CD4-positive, CD25-positive, alpha-beta regulatory T cell (primary cell): ENCODE data around the gene SGSH. TPM values are rescaled to one million over a fixed set of nuclear protein-coding genes. Genes with fewer than 3 reads are reported as not detected.

Experiments used
- ATAC-seq, 2 donors: fragments of 150-1000 bp; cut with Tn5 transposase; one replicate each; pipeline ENCODE4 v1.10.0; 2021; ENCODE audit warnings: low read depth in 2 of 2, moderate number of reproducible peaks in 2 of 2, moderate library complexity in 1 of 2
- DNase-seq, 3 donors: peaks; one replicate each; pipeline versions ENCODE4 v3.0.0 to v3.0.0-alpha.2; 2012 to 2022; ENCODE audit warnings: mixed read lengths in 1 of 3
- H3K27ac ChIP-seq: one replicate; pipeline ENCODE4 v1.7.0; 2013; ENCODE audit warnings: mild to moderate bottlenecking, low read length; ENCODE audit not compliant: insufficient read depth, poor library complexity, severe bottlenecking
- H3K27me3 ChIP-seq: one replicate; pipeline ENCODE4 v1.7.0; 2013; ENCODE audit warnings: low read length; ENCODE audit not compliant: control insufficient read depth, insufficient read depth
- H3K36me3 ChIP-seq: one replicate; pipeline ENCODE4 v1.7.0; 2013; ENCODE audit warnings: mild to moderate bottlenecking, low read length, moderate library complexity; ENCODE audit not compliant: control insufficient read depth, insufficient read depth
- H3K4me1 ChIP-seq: 2 replicates; pipeline ENCODE4 v1.7.0; 2013; ENCODE audit warnings: mild to moderate bottlenecking, low read length; ENCODE audit not compliant: insufficient read depth, control insufficient read depth, poor library complexity, severe bottlenecking
- H3K4me3 ChIP-seq: one replicate; pipeline ENCODE4 v1.7.0; 2013; ENCODE audit warnings: low read depth, mild to moderate bottlenecking, low read length, moderate library complexity
- H3K9me3 ChIP-seq, 2 experiments: 1 replicate in 1 of 2; 2 replicates in 1 of 2; pipeline ENCODE4 v1.7.0; 2013; ENCODE audit warnings: low read length in 2 of 2, mild to moderate bottlenecking in 1 of 2, moderate library complexity in 1 of 2; ENCODE audit not compliant: control insufficient read depth in 2 of 2
- H3K27ac Mint-ChIP-seq, 3 donors: one replicate each; pipeline ENCODE4 v1.8.0; 2020 to 2022; ENCODE audit warnings: mild to moderate bottlenecking in 3 of 3, mixed read lengths in 3 of 3, moderate library complexity in 2 of 3
- H3K27me3 Mint-ChIP-seq: one replicate; pipeline ENCODE4 v1.8.0; 2022; ENCODE audit warnings: mild to moderate bottlenecking, mixed read lengths
- H3K36me3 Mint-ChIP-seq: one replicate; pipeline ENCODE4 v1.8.0; 2020; ENCODE audit warnings: mixed read lengths
- H3K4me1 Mint-ChIP-seq, 4 donors: one replicate each; pipeline ENCODE4 v1.8.0; 2020 to 2022; ENCODE audit warnings: mixed read lengths in 4 of 4, mild to moderate bottlenecking in 1 of 4
- H3K4me3 Mint-ChIP-seq, 4 donors: one replicate each; pipeline ENCODE4 v1.8.0; 2020 to 2022; ENCODE audit warnings: mild to moderate bottlenecking in 4 of 4, mixed read lengths in 4 of 4, moderate library complexity in 3 of 4
- H3K9me3 Mint-ChIP-seq, 7 donors: one replicate each; pipeline ENCODE4 v1.8.0; 2020 to 2022; ENCODE audit warnings: mixed read lengths in 7 of 7, mild to moderate bottlenecking in 3 of 7, moderate library complexity in 2 of 7
- polyA plus RNA-seq, 4 donors: library from polyadenylated mRNA; unstranded; fragments of 300-500 nt; fragmentation: Illumina TruSeq; gene quantifications; one replicate each; pipeline ENCODE4 v1.2.3, GENCODE V29; 2021
- total RNA-seq: library from RNA; stranded (reverse); gene quantifications from one replicate; pipeline ENCODE4 v1.2.3, GENCODE V29; 2022

Gene SGSH
- total and polyA plus RNA-seq, 5 donors from 2014 or later: 43.8 to 138 (median 47.8) TPM

DNA sequence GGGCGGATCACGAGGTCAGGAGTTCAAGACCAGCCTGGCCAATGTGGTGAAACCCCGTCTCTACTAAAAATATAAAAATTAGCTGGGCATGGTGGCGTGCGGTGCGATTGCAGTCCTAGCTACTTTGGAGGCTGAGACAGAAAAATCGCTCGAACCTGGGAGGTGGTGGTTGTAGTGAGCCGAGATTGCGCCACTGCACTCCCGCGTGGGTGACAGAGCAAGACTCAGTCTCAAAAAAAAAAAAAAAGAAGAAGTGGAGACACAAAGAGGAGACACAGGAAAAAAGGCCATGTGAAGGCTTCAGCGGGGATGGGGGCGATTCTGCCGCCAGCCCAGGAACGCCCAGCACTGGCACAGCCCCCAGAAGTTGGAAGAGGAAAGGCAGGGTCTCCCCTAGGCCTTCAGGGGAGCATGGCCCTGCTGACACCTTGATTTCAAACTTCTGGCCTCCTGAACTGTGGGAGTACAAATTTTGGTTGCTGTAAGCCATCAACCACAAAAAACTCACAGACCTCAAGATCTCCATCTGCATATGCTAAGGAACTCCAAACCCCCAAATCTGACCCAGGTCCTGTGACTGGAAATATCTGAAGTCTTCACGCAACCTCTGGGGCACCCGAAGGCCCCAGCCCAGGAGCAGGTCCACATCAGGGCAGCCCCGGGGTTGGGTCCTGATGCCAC, 7.0 kb downstream of the SGSH start:
- no peak for DNase-seq
- H3K4me1 Mint-ChIP-seq: peaks cover 0 to 17% (median 11%) of the 10 kb centered on the region in 4 donors
- Histone ChIP-seq H3K27ac (no peak overlapping the region), H3K9me3 (no peaks in the 10 kb centered on the region), H3K4me1 (peaks cover 5% of the 10 kb centered on the region), H3K4me3 (no peak overlapping the region), H3K36me3 (peaks cover 69% of the 10 kb centered on the region), H3K27me3 (no peaks in the 10 kb centered on the region)
- H3K4me3 Mint-ChIP-seq: no peak overlapping the region
- ATAC-seq: no peak
- peaks cover 24% of the 10 kb centered on the region for H3K36me3 Mint-ChIP-seq
- peak overlapping the region in 2 of 3 donors; percentile 23 to 67 for H3K27ac Mint-ChIP-seq
- H3K27me3 Mint-ChIP-seq: peaks cover 4% of the 10 kb centered on the region
- H3K9me3 Mint-ChIP-seq: no peaks in the 10 kb centered on the region

GRCh38 chr17:80212511-80212910, 7.6 kb downstream of the SGSH start:
- Histone ChIP-seq H3K36me3 (peaks cover 65% of the 10 kb centered on the region), H3K27ac (no peak overlapping the region), H3K27me3 (no peaks in the 10 kb centered on the region), H3K4me3 (no peak overlapping the region), H3K9me3 (no peaks in the 10 kb centered on the region), H3K4me1 (no peaks in the 10 kb centered on the region)
- Mint-ChIP-seq H3K27me3 (peaks cover 4% of the 10 kb centered on the region), H3K36me3 (peaks cover 22% of the 10 kb centered on the region), H3K4me1 (peaks cover 0 to 12% (median 5%) of the 10 kb centered on the region in 4 donors), H3K9me3 (no peaks in the 10 kb centered on the region), H3K27ac (peak overlapping the region in 1 of 3 donors; percentile 23), H3K4me3 (no peak overlapping the region)
- no peak for ATAC-seq
- DNase-seq: no peak

DNA sequence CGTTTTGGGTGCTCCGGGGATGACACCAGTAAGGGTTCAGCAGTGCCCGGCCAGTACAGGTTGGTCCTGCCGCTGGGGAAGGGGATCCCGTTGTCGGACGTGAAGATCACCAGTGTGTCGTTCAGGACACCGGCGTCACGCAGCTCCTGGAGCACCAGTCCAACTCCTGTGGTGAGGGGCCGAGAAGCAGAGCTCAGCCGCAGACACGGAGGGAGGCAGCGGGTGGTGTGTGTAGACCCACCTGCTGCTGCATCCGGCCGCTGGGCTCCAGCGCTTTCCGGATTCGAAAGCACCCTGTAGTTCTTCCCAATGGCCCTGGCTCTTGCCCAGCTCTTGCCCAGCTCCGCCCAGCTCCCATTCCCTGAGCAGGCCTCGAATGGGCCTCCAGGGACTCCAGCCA, 8.0 kb downstream of the SGSH start:
- peaks cover 61% of the 10 kb centered on the region for H3K36me3 ChIP-seq
- H3K4me3 Mint-ChIP-seq: no peak overlapping the region
- H3K9me3 Mint-ChIP-seq: no peaks in the 10 kb centered on the region
- H3K9me3 ChIP-seq: no peaks in the 10 kb centered on the region
- H3K27ac ChIP-seq: no peak overlapping the region
- H3K4me3 ChIP-seq: no peak overlapping the region
- peaks cover 18% of the 10 kb centered on the region for H3K36me3 Mint-ChIP-seq
- peaks cover 0 to 8% (median 2%) of the 10 kb centered on the region in 4 donors for H3K4me1 Mint-ChIP-seq
- H3K27me3 Mint-ChIP-seq: peaks cover 4% of the 10 kb centered on the region
- no peaks in the 10 kb centered on the region for H3K27me3 ChIP-seq
- no peaks in the 10 kb centered on the region for H3K4me1 ChIP-seq
- ATAC-seq: no peak
- no peak overlapping the region for H3K27ac Mint-ChIP-seq
- no peak for DNase-seq

DNA sequence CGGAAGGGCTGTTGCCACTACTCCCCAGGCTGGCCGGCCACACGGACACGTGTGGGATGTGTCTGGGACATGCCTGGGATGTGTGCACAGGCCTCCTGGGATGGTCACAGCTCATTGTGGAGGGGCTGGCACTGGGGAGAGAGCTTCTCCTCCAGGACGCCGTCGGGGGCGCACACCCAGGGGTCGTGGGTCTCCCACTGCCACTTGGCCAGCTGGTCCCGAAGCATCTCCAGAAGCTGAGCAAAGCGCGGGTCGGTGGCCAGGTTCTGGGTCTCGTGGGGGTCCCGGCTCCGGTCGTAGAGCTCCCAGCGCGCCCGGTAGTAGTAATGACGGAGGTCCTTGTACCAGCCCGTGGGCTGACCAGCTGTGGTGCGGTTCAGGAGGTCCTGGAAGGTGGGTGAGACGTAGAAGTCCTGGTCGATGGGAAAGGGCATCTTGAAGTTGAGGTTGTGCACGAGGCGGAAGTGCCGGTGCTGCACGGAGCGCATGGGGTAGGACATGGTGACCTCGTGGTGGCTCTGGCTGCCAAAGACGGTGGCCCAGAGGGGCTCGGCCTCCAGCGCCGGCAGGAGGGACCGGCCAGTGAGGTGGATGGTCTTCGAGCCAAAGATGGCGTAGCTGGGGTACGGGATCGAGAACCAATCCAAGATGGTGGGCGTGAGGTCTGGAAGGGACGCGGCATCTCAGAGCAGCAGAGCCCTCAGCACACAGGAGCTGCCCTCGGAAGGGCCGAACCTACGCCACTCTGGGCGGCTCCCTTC, 9.6 kb downstream of the SGSH start:
- Mint-ChIP-seq H3K9me3 (no peaks in the 10 kb centered on the region), H3K27ac (no peak overlapping the region), H3K4me1 (no peaks in the 10 kb centered on the region), H3K27me3 (no peaks in the 10 kb centered on the region), H3K36me3 (peaks cover 12% of the 10 kb centered on the region), H3K4me3 (no peak overlapping the region)
- no peak overlapping the region for H3K4me3 ChIP-seq
- no peak for ATAC-seq
- H3K27ac ChIP-seq: no peak overlapping the region
- no peaks in the 10 kb centered on the region for H3K9me3 ChIP-seq
- H3K4me1 ChIP-seq: no peaks in the 10 kb centered on the region
- no peak for DNase-seq
- peaks cover 49% of the 10 kb centered on the region for H3K36me3 ChIP-seq
- no peaks in the 10 kb centered on the region for H3K27me3 ChIP-seq

DNA sequence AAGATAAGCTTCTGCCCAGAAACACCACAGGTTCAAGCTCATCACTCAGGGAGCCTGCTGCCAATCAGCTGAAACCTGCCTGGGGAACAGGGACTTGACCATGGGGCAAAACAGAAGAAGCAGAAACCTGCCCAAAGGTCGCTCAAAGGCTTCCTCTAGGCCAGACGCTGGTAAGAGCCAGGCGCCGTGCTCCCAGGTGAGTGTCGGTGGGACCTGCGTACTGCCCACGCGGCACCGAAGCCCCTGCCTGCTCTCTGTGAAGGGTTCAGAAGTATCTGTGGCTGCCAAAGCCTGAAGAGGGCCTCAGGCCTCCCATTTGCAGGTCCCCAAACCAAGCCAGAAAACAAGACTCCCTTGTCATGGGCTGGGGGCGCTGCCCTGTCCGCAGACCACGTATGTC, 10.4 kb downstream of the SGSH start:
- no peak overlapping the region for H3K4me3 Mint-ChIP-seq
- ATAC-seq: no peak
- DNase-seq: no peak
- H3K4me1 ChIP-seq: no peaks in the 10 kb centered on the region
- H3K27me3 Mint-ChIP-seq: no peaks in the 10 kb centered on the region
- H3K9me3 ChIP-seq: no peaks in the 10 kb centered on the region
- H3K36me3 ChIP-seq: peaks cover 48% of the 10 kb centered on the region
- H3K4me3 ChIP-seq: no peak overlapping the region
- peaks cover 12% of the 10 kb centered on the region for H3K36me3 Mint-ChIP-seq
- H3K27ac ChIP-seq: no peak overlapping the region
- no peaks in the 10 kb centered on the region for H3K4me1 Mint-ChIP-seq
- H3K9me3 Mint-ChIP-seq: no peaks in the 10 kb centered on the region
- H3K27ac Mint-ChIP-seq: no peak overlapping the region
- no peaks in the 10 kb centered on the region for H3K27me3 ChIP-seq

- Mint-ChIP-seq H3K27ac (no peak overlapping the region), H3K4me1 (no peaks in the 10 kb centered on the region), H3K4me3 (no peak overlapping the region), H3K36me3 (peaks cover 12% of the 10 kb centered on the region), H3K27me3 (no peaks in the 10 kb centered on the region), H3K9me3 (no peaks in the 10 kb centered on the region)
- no peaks in the 10 kb centered on the region for H3K4me1 ChIP-seq
- H3K36me3 ChIP-seq: peaks cover 32% of the 10 kb centered on the region
- ATAC-seq (no peak), DNase-seq (no peak)
- no peak overlapping the region for H3K4me3 ChIP-seq
- H3K27ac ChIP-seq: no peak overlapping the region
- H3K9me3 ChIP-seq: no peaks in the 10 kb centered on the region
- H3K27me3 ChIP-seq: no peaks in the 10 kb centered on the region
Measured at GRCh38 chr17:80208050-80208449, 12.1 kb downstream of the SGSH start.

DNA sequence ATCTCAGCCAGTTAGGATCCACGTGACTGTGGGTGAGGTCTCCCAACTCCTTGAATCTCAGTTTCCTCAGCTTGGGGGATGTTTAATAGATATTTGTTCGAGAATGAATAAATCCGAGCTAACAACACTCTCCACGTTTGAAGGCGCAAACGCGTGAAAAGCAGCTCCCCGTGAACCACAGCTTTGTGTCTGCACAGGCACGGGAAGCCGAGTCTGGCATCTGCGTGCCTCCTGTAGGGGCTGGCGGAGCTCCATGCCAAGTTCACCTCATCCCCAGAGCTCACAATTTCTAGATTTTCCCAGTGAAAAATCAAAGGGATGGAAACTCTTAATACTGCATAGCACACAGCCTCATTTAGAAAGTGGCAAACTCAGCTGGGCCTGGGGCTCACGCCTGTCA, 14.3 kb downstream of the SGSH start:
- H3K36me3 Mint-ChIP-seq: peaks cover 5% of the 10 kb centered on the region
- H3K4me1 ChIP-seq: no peaks in the 10 kb centered on the region
- no peak overlapping the region for H3K4me3 ChIP-seq
- no peak overlapping the region for H3K27ac Mint-ChIP-seq
- no peak overlapping the region for H3K27ac ChIP-seq
- no peaks in the 10 kb centered on the region for H3K9me3 Mint-ChIP-seq
- H3K4me3 Mint-ChIP-seq: no peak overlapping the region
- peaks cover 16% of the 10 kb centered on the region for H3K36me3 ChIP-seq
- no peaks in the 10 kb centered on the region for H3K4me1 Mint-ChIP-seq
- no peaks in the 10 kb centered on the region for H3K27me3 Mint-ChIP-seq
- H3K9me3 ChIP-seq: no peaks in the 10 kb centered on the region
- DNase-seq: no peak
- ATAC-seq: no peak
- no peaks in the 10 kb centered on the region for H3K27me3 ChIP-seq
